Kidney epithelial cell (primary cell): Measurements from ENCODE around the gene ATP12A. TPM values are rescaled to one million over a fixed set of nuclear protein-coding genes. Genes with fewer than 3 reads are reported as not detected.

Experiments used
- DNase-seq: peaks from one replicate; pipeline ENCODE4 v3.0.0-alpha.2; 2010; ENCODE audit warnings: low read depth
- H3K27me3 ChIP-seq: 2 replicates; pipeline ENCODE4 v1.6.0; 2011; ENCODE audit warnings: low read length; ENCODE audit not compliant: control insufficient read depth, insufficient read depth
- H3K36me3 ChIP-seq: 2 replicates; pipeline ENCODE4 v1.5.1; 2011; ENCODE audit warnings: low read length; ENCODE audit not compliant: control insufficient read depth, insufficient read depth
- H3K4me3 ChIP-seq: 2 replicates; pipeline ENCODE4 v1.5.1; 2011; ENCODE audit warnings: low read depth, mild to moderate bottlenecking, control low read depth, low read length
- CTCF ChIP-seq: IDR thresholded peaks from 2 replicates; pipeline ENCODE4 v1.5.1; 2011; ENCODE audit warnings: mild to moderate bottlenecking, moderate library complexity, low read length, control low read depth, inconsistent platforms; ENCODE audit not compliant: insufficient read depth, poor library complexity, severe bottlenecking
- total RNA-seq: library from RNA; depleted of rRNA; stranded (reverse); fragments of >200 nt; gene quantifications from 2 replicates; pipeline ENCODE4 v1.2.3, GENCODE V29; 2015

ATP12A gene
- total RNA-seq, 1 donor from 2014 or later, result 0.04 TPM

- Histone ChIP-seq H3K36me3 (no peaks in the 10 kb centered on the region), H3K4me3 (no peak overlapping the region), H3K27me3 (no peaks in the 10 kb centered on the region)
- DNase-seq, result no peak
- no peak for TF ChIP-seq CTCF
Measured at GRCh38 chr13:24638096-24638495, 42.1 kb upstream of the ATP12A start.

- no peak overlapping the region for H3K4me3 ChIP-seq
- TF ChIP-seq CTCF, result no peak
- H3K36me3 ChIP-seq, result no peaks in the 10 kb centered on the region
- no peak for DNase-seq
- no peaks in the 10 kb centered on the region for H3K27me3 ChIP-seq
Measured at GRCh38 chr13:24640752-24641151, 39.5 kb upstream of the ATP12A start.

GRCh38 chr13:24642219-24642618 is 38.0 kb upstream of the ATP12A start:
- no peak for DNase-seq
- TF ChIP-seq CTCF, result no peak
- Histone ChIP-seq H3K36me3 (no peaks in the 10 kb centered on the region), H3K27me3 (no peaks in the 10 kb centered on the region), H3K4me3 (no peak overlapping the region)

GRCh38 chr13:24644036-24644435 is 36.2 kb upstream of the ATP12A start:
- no peak for TF ChIP-seq CTCF
- H3K4me3 ChIP-seq, result no peak overlapping the region
- no peak for DNase-seq
- no peaks in the 10 kb centered on the region for H3K27me3 ChIP-seq
- no peaks in the 10 kb centered on the region for H3K36me3 ChIP-seq

- H3K36me3 ChIP-seq, result no peaks in the 10 kb centered on the region
- no peak for DNase-seq
- H3K4me3 ChIP-seq, result no peak overlapping the region
- H3K27me3 ChIP-seq, result no peaks in the 10 kb centered on the region
- TF ChIP-seq CTCF, result no peak
Measured at GRCh38 chr13:24648271-24648670, 31.9 kb upstream of the ATP12A start.

DNA sequence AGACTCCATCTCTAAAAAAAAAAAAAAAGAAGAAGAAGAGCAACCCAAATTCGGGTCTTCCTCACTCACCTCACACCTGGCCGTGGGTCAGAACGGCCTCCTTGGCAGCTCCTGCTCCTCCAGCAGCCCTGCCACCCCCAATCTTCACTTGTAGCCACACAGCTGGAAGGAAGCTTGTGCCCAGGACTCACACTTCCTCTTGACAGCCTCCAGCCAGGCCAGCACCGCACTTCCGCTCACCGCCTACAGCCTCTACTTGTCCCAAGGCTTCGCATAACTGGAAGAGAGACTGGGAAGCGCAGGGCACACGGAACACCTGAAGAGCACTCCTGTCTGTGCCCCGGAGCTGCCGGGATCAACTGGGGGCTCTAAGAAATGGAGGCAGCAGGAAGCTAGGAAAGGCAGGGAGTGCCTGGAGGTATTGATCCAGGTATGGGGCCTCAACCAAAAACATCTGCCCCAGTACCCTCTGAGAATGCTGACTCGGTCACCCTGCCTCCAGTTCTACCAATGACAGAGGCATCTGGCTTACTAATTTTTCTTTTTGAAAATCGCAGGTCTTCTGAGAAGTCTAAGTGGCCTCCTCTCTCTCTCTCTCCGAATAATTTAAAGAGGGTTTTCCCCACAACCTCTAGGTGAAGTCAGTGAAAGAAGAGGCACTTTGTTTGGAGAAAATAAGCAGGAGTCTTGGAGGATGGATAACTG is 31.1 kb upstream of the ATP12A start:
- DNase-seq, result no peak
- Histone ChIP-seq H3K36me3 (no peaks in the 10 kb centered on the region), H3K27me3 (no peaks in the 10 kb centered on the region), H3K4me3 (no peak overlapping the region)
- TF ChIP-seq CTCF, result no peak
